ENCODE measurements around the gene MAST4.

GRCh38 chr5:66828046-66828547 is 231.9 kb downstream of the MAST4 start:
- TF ChIP-seq, protein P1, sequence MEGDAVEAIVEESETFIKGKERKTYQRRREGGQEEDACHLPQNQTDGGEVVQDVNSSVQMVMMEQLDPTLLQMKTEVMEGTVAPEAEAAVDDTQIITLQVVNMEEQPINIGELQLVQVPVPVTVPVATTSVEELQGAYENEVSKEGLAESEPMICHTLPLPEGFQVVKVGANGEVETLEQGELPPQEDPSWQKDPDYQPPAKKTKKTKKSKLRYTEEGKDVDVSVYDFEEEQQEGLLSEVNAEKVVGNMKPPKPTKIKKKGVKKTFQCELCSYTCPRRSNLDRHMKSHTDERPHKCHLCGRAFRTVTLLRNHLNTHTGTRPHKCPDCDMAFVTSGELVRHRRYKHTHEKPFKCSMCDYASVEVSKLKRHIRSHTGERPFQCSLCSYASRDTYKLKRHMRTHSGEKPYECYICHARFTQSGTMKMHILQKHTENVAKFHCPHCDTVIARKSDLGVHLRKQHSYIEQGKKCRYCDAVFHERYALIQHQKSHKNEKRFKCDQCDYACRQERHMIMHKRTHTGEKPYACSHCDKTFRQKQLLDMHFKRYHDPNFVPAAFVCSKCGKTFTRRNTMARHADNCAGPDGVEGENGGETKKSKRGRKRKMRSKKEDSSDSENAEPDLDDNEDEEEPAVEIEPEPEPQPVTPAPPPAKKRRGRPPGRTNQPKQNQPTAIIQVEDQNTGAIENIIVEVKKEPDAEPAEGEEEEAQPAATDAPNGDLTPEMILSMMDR (IDR thresholded peaks at IDR 0.05): no peak
- no peak for TF ChIP-seq POLR2A (IDR thresholded peaks at IDR 0.05)

Measured in esophagus squamous epithelium (tissue), 4 donors.